ENCODE results near the gene MROH9. TPM values are rescaled to one million over a fixed set of nuclear protein-coding genes. Genes with fewer than 3 reads are reported as not detected.

Gene MROH9
- total and polyA plus RNA-seq, 2 of the 8 experiments (the other 6 are each of a cell fraction or from before 2014, with no cell fraction given) = not detected

DNA sequence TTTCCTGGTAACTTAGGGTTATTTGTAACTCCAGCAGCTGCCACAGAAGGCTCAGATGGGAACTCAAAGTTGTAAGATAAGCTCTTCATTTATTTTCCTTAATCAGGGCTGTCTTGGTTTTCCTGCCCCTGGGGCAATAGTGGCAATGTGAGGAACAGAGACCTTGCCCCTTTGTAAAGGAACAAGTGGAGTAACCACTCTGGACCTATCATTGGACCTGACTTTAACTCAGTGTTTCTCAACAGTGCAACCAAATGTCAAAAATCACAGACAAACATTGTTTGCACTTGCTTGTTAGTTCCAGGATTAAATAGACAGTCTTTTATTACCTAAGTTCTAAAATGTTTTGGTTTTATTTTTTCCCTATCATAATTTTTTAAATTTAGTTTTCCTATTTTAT is 152.6 kb downstream of the MROH9 start (continued):
- TF ChIP-seq CHD7 (IDR thresholded peaks at IDR 0.05; ENCODE audit: insufficient replicate concordance, low read length) = no peak
- TF ChIP-seq GABPA (IDR thresholded peaks at IDR 0.05; ENCODE audit: borderline replicate concordance, insufficient read depth, low read length) = no peak
- TF ChIP-seq MAFK (IDR thresholded peaks at IDR 0.05; ENCODE audit: low read depth, low read length) = no peak
